ENCODE data around the gene DKK3. TPM values are rescaled to one million over a fixed set of nuclear protein-coding genes. Genes with fewer than 3 reads are reported as not detected.

DKK3 gene
- total RNA-seq, 4 donors from 2014 or later, result 4.1 to 31.7 (median 7.2) TPM

GRCh38 chr11:11959601-11960000 is 48.8 kb downstream of the DKK3 start:
- ATAC-seq (no peak), DNase-seq (no peak)
- intact Hi-C loops (cut with DNase I; ENCODE audit: low total_unique reads), result no loop called here
- no peaks in the 10 kb centered on the region for H3K4me1 ChIP-seq
- no peaks in the 10 kb centered on the region for H3K9me3 ChIP-seq
- H3K27me3 ChIP-seq, result no peaks in the 10 kb centered on the region
- in situ Hi-C loops (cut with MboI; ENCODE audit: low sequenced_read_pairs in 4 of 4), result no loop called here
- peaks cover 0 to 27% of the 10 kb centered on the region in 2 donors for H3K36me3 ChIP-seq
- TF ChIP-seq, protein P1, sequence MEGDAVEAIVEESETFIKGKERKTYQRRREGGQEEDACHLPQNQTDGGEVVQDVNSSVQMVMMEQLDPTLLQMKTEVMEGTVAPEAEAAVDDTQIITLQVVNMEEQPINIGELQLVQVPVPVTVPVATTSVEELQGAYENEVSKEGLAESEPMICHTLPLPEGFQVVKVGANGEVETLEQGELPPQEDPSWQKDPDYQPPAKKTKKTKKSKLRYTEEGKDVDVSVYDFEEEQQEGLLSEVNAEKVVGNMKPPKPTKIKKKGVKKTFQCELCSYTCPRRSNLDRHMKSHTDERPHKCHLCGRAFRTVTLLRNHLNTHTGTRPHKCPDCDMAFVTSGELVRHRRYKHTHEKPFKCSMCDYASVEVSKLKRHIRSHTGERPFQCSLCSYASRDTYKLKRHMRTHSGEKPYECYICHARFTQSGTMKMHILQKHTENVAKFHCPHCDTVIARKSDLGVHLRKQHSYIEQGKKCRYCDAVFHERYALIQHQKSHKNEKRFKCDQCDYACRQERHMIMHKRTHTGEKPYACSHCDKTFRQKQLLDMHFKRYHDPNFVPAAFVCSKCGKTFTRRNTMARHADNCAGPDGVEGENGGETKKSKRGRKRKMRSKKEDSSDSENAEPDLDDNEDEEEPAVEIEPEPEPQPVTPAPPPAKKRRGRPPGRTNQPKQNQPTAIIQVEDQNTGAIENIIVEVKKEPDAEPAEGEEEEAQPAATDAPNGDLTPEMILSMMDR (IDR thresholded peaks at IDR 0.05 in 4 of 5, conservative IDR thresholded peaks at IDR 0.05 in 1 of 5), result no peak
- no peak for TF ChIP-seq POLR2A (IDR thresholded peaks at IDR 0.05)
- no peak overlapping the region for H3K27ac ChIP-seq
- H3K4me3 ChIP-seq, result no peak overlapping the region

GRCh38 chr11:11958403-11959231 is 49.8 kb downstream of the DKK3 start:
- TF ChIP-seq, protein P1 (IDR thresholded peaks at IDR 0.05 in 4 of 5, conservative IDR thresholded peaks at IDR 0.05 in 1 of 5), result no peak
- TF ChIP-seq POLR2A (IDR thresholded peaks at IDR 0.05), result no peak
- in situ Hi-C loops (cut with MboI; ENCODE audit: low sequenced_read_pairs in 4 of 4) (no loop called here), intact Hi-C loops (cut with DNase I; ENCODE audit: low total_unique reads) (no loop called here)
- H3K4me3 ChIP-seq, result no peak overlapping the region
- no peaks in the 10 kb centered on the region for H3K4me1 ChIP-seq
- no peak overlapping the region for H3K27ac ChIP-seq
- H3K27me3 ChIP-seq, result no peaks in the 10 kb centered on the region
- peaks cover 0 to 37% of the 10 kb centered on the region in 2 donors for H3K36me3 ChIP-seq
- ATAC-seq (no peak), DNase-seq (no peak)
- no peaks in the 10 kb centered on the region for H3K9me3 ChIP-seq

DNA sequence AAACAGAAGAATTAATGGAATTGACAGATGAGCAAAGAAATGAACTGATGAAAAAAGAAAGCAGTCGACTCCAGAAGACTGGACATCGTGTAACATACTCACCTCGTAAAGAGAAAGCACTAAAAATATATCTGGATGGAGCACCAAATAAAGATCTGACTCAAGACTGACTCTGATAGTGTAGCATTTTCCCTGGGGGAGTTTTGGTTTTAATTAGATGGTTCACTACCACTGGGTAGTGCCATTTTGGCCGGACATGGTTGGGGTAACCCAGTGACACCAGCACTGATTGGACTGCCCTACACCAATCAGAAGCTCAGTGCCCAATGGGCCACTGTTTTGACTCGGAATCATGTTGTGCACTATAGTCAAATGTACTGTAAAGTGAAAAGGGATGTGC is 52.4 kb downstream of the DKK3 start:
- no peaks in the 10 kb centered on the region for H3K9me3 ChIP-seq
- in situ Hi-C loops (cut with MboI; ENCODE audit: low sequenced_read_pairs in 4 of 4), result no loop called here
- intact Hi-C loops (cut with DNase I; ENCODE audit: low total_unique reads), result no loop called here
- ATAC-seq (no peak), DNase-seq (no peak)
- H3K27me3 ChIP-seq, result no peaks in the 10 kb centered on the region
- no peaks in the 10 kb centered on the region for H3K4me1 ChIP-seq
- TF ChIP-seq, protein P1 (IDR thresholded peaks at IDR 0.05 in 4 of 5, conservative IDR thresholded peaks at IDR 0.05 in 1 of 5), result no peak
- no peak for TF ChIP-seq POLR2A (IDR thresholded peaks at IDR 0.05)
- H3K27ac ChIP-seq, result no peak overlapping the region
- no peak overlapping the region for H3K4me3 ChIP-seq
- peaks cover 8 to 63% of the 10 kb centered on the region in 2 donors for H3K36me3 ChIP-seq

GRCh38 chr11:11952036-11952435 is 56.4 kb downstream of the DKK3 start:
- H3K27me3 ChIP-seq, result no peaks in the 10 kb centered on the region
- ATAC-seq (no peak), DNase-seq (no peak)
- no peak overlapping the region for H3K4me3 ChIP-seq
- no peaks in the 10 kb centered on the region for H3K9me3 ChIP-seq
- intact Hi-C loops (cut with DNase I; ENCODE audit: low total_unique reads) (no loop called here), in situ Hi-C loops (cut with MboI; ENCODE audit: low sequenced_read_pairs in 4 of 4) (no loop called here)
- TF ChIP-seq, protein P1 (IDR thresholded peaks at IDR 0.05 in 4 of 5, conservative IDR thresholded peaks at IDR 0.05 in 1 of 5), result no peak
- no peak for TF ChIP-seq POLR2A (IDR thresholded peaks at IDR 0.05)
- H3K27ac ChIP-seq, result no peak overlapping the region
- H3K36me3 ChIP-seq, result peaks cover 8 to 89% of the 10 kb centered on the region in 2 donors
- no peaks in the 10 kb centered on the region for H3K4me1 ChIP-seq
